Effector memory CD8-positive, alpha-beta T cell (primary cell): Measurements from ENCODE around the gene RUNX1.

ENCODE experiments used
- ATAC-seq: fragments of 150-1000 bp; cut with Tn5 transposase; replicated peaks from 2 replicates; pipeline ENCODE4 v1.10.0; 2021; ENCODE audit warnings: mild to moderate bottlenecking, moderate library complexity
- DNase-seq, 3 experiments: peaks; one replicate each; pipeline ENCODE4 v3.0.0; 2021
- H3K27ac Mint-ChIP-seq, 2 donors: one replicate each; pipeline ENCODE4 v1.8.0; 2022; ENCODE audit warnings: mild to moderate bottlenecking in 2 of 2, mixed read lengths in 2 of 2, moderate library complexity in 2 of 2
- H3K27me3 Mint-ChIP-seq, 2 donors: one replicate each; pipeline ENCODE4 v1.8.0; 2022; ENCODE audit warnings: mixed read lengths in 2 of 2
- H3K36me3 Mint-ChIP-seq: one replicate; pipeline ENCODE4 v1.8.0; 2022; ENCODE audit warnings: mild to moderate bottlenecking, moderate library complexity, mixed read lengths; ENCODE audit not compliant: insufficient read depth
- H3K4me1 Mint-ChIP-seq, 2 donors: one replicate each; pipeline ENCODE4 v1.8.0; 2022; ENCODE audit warnings: low read depth in 2 of 2, mixed read lengths in 2 of 2
- H3K4me3 Mint-ChIP-seq, 2 donors: one replicate each; pipeline ENCODE4 v1.8.0; 2022; ENCODE audit warnings: mild to moderate bottlenecking in 2 of 2, mixed read lengths in 2 of 2, moderate library complexity in 2 of 2
- H3K9me3 Mint-ChIP-seq, 2 donors: one replicate each; pipeline ENCODE4 v1.8.0; 2022; ENCODE audit warnings: mixed read lengths in 2 of 2

The RUNX1 gene

DNA sequence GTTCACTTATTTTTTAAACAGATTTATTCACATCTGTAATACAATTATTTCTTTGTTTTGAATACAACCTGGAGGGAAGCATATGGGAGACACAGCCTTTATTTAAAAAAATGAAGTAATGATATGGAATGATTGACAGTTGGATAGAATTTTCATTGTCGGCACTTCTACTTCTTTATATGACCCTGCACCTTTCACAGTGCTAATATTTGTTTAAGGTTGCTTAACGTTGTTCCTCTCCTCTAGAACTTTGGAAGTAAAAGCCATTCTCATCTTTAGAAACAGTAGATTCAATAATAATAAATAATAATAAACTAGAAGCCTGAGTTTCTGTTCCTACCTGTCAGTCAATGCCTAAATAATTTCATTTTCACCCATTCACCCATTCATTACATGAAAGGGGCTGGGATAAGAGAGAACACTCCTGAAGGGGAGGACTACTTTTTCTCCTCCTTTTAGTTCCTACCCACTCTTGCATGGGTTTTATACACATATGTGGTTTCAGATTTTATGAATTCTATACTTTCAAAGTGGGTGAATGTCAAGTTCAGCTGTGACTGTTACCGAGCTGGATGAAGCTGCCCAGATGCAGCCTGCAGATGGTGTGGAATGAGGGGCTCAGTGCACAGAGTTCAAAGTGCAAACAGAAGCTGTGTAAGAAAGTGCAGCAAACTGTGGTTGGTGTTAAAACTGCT is 9.4 kb downstream of the RUNX1 start:
- peak overlapping the region; percentile 92 to 97 for H3K4me3 Mint-ChIP-seq
- H3K27me3 Mint-ChIP-seq = no peaks in the 10 kb centered on the region
- ATAC-seq = no peak
- no peaks in the 10 kb centered on the region for H3K9me3 Mint-ChIP-seq
- no peak for DNase-seq
- H3K36me3 Mint-ChIP-seq = peaks cover 47% of the 10 kb centered on the region
- H3K27ac Mint-ChIP-seq = peak overlapping the region; percentile 97 to 98
- peaks cover 79 to 90% of the 10 kb centered on the region in 2 donors for H3K4me1 Mint-ChIP-seq

DNA sequence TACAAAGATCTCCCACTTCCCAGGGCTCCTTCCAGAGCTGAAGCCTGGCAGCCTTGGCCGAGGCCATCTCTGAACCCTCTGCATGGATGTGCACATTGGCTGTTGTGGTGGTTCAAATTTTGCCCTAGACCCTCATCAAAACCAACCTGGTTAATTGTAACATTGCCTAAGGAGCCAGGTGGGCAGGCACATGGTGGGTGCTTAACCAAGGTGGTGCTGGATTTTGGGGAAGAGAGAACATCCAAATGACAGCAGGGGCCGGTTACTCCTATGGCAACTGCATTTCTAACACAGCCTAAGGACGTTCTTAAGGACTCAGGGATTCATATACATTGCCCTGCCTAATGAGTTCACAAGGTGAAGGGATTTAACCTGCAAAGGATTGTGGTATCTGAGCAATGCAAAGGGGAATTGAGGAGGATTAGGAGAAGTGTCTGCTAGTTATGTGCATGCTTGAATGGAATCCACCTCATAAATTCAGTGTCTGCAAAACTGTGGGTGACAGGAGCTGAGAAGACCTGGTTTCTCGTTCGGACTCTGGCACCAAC is 10.3 kb downstream of the RUNX1 start:
- DNase-seq (no peak), ATAC-seq (no peak)
- Mint-ChIP-seq H3K4me3 (peak overlapping the region; percentile 92 to 97), H3K27me3 (no peaks in the 10 kb centered on the region), H3K4me1 (peaks cover 79 to 90% of the 10 kb centered on the region in 2 donors), H3K27ac (peak overlapping the region; percentile 95 to 97), H3K36me3 (peaks cover 40% of the 10 kb centered on the region), H3K9me3 (no peaks in the 10 kb centered on the region)

DNA sequence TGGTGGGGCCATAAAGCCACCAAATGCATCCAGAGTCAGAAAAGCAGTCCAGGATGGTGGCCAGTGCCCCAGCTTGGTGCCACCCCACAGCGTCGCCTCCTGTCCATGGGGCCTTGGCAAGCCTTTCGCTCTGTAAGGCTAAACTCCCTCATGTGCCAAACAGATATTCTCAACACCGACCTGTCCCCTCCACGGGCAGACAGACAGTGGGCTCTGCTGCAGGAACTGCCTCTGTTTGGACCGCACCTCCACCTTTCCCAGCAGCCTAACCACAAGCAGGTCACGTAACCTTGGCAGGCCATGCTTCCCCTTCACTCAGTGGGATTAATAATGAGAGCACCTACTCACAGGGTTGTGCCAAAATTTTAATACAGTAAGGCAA is 11.7 kb downstream of the RUNX1 start:
- peaks cover 0 to 6% of the 10 kb centered on the region in 2 donors for H3K9me3 Mint-ChIP-seq
- ATAC-seq (peak; percentile 5), DNase-seq (no peak)
- peak overlapping the region; percentile 95 to 97 for H3K27ac Mint-ChIP-seq
- no peaks in the 10 kb centered on the region for H3K27me3 Mint-ChIP-seq
- H3K4me1 Mint-ChIP-seq = peaks cover 77 to 88% of the 10 kb centered on the region in 2 donors
- H3K4me3 Mint-ChIP-seq = peak overlapping the region; percentile 77 to 97
- peaks cover 31% of the 10 kb centered on the region for H3K36me3 Mint-ChIP-seq

DNA sequence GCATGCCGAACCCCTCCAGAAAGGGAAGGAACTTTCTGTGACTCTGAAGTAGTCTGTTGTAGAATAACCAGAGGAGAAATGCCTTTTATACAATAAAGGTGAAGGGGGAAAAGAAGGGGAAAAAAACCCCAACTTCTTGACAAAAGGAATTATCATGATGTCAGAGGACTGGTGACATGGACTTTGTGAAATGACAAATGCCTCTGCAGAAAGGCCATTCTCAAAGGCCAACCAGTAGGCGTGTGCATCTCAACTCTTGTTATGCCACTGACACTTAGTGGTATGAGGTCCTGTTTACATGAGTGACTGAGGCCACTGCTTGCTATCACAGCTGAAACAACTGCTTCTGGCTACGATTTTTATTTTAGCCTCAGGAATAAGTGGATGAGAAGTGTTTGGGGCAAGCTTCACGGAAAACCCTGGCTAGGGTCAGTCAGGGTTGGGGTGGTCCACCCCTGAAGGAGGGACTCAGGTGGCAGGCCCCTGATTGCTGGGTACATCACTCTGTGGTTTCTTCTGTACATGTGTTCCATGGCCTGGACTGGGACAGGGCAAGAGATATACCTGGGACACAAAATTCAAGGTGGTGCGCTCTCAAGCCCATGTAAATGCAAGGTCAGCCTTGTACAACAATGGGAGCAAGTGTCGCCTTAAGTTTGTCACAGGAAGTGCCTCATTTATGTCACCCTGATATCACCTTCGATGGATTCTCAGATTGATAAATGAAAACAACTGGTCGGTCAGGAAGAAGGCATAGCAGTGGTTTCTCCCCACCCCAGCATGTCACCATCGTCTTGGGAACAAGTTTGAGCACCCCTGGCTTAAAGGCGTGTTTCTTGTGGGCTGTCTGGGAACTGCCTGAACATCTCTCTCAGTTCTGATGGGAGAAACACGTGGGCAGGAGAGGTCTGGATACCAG is 12.4 kb downstream of the RUNX1 start:
- Mint-ChIP-seq H3K27me3 (no peaks in the 10 kb centered on the region), H3K9me3 (peaks cover 0 to 6% of the 10 kb centered on the region in 2 donors), H3K4me1 (peaks cover 75 to 88% of the 10 kb centered on the region in 2 donors), H3K36me3 (peaks cover 30% of the 10 kb centered on the region), H3K27ac (peak overlapping the region; percentile 95 to 97), H3K4me3 (peak overlapping the region; percentile 77 to 97)
- DNase-seq (no peak), ATAC-seq (peak; percentile 44)

DNA sequence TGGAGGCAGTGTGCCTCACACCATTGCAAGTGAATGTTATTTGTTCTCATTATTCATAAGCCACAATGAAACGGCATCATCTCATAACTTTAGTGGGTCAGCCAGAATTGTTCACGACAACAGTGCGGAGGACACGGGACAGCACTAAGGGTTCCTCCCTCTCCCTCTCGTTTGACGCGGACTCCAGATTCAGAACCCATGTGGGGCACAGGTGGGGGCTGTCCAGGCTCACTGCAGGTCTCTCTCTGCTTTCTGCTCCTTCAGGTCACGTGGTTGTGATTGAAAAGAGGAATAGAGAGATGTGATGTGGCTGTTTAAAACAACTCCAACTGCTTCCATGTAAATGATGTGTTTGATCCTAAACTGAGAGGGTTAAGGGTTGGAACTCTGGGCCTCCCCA is 13.5 kb downstream of the RUNX1 start:
- Mint-ChIP-seq H3K4me3 (peak overlapping the region; percentile 73 to 77), H3K4me1 (peaks cover 75 to 88% of the 10 kb centered on the region in 2 donors), H3K36me3 (peaks cover 26% of the 10 kb centered on the region), H3K9me3 (peaks cover 0 to 6% of the 10 kb centered on the region in 2 donors), H3K27me3 (no peaks in the 10 kb centered on the region), H3K27ac (peak overlapping the region; percentile 95 to 97)
- DNase-seq = no peak
- peak; percentile 62 for ATAC-seq

DNA sequence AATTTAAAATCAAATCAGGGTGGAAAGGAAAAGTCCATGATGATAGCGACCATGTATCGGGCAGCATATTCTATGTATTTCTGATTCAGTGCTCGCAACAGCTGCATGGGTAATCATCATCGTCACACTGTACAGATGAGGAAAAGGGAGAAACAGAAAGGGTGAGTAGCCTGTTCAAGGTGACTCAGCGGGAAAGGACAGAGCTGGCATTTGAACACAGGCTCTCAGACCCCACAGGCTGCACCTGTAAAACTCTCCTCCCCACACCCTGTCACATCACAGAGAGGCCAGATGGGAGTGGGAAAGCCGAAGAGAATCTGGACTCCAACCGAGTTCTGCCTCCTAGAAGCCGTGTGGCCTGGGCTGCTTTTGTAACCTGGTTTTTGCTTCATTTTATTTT is 14.0 kb downstream of the RUNX1 start:
- no peak for ATAC-seq
- peak overlapping the region; percentile 73 to 77 for H3K4me3 Mint-ChIP-seq
- peaks cover 0 to 6% of the 10 kb centered on the region in 2 donors for H3K9me3 Mint-ChIP-seq

DNA sequence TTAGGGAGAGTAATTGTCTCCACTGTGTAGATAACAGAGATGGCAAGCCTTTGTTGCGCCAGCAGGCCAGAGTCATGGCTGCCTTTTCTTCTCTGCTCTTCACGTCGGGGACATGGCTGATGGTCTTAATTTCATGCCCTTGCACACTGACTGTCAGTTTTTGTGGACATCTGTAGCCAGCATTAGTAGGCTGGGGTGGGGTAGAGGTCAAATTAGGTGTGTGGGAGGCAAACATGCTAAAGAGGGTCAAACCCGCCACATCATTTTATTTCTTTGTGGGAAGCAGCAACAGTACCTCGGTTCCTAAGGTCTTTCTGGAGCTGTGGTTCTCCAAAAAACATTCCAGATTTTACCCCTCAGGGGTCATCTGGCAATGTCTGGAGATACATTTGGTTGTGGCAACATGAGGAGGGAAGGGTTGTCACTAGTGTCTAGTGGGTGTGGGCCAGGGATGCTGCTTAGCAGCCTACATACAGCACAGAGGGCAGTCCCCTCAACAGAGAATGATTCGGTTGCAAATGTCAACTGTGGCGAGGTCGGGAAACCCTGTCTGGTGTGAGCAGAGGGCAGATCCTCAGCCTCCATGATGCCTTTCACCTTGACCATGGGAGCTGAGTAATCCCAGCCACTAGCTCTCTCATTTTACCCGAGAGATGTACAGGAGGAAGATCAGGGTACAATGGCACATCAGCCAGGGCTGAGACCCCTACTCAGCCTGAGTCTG is 14.7 kb downstream of the RUNX1 start:
- DNase-seq = no peak
- peaks cover 26% of the 10 kb centered on the region for H3K36me3 Mint-ChIP-seq
- peak overlapping the region; percentile 95 to 97 for H3K27ac Mint-ChIP-seq
- H3K9me3 Mint-ChIP-seq = peaks cover 0 to 6% of the 10 kb centered on the region in 2 donors
- H3K4me3 Mint-ChIP-seq = peak overlapping the region; percentile 73 to 77
- H3K27me3 Mint-ChIP-seq = no peaks in the 10 kb centered on the region
- peaks cover 81 to 93% of the 10 kb centered on the region in 2 donors for H3K4me1 Mint-ChIP-seq
- ATAC-seq = no peak

More for the DNA sequence above, 14.0 kb downstream of the RUNX1 start:
- Mint-ChIP-seq H3K36me3 (peaks cover 26% of the 10 kb centered on the region), H3K4me1 (peaks cover 76 to 89% of the 10 kb centered on the region in 2 donors), H3K27me3 (no peaks in the 10 kb centered on the region), H3K27ac (peak overlapping the region; percentile 95 to 97)
- DNase-seq = no peak

DNA sequence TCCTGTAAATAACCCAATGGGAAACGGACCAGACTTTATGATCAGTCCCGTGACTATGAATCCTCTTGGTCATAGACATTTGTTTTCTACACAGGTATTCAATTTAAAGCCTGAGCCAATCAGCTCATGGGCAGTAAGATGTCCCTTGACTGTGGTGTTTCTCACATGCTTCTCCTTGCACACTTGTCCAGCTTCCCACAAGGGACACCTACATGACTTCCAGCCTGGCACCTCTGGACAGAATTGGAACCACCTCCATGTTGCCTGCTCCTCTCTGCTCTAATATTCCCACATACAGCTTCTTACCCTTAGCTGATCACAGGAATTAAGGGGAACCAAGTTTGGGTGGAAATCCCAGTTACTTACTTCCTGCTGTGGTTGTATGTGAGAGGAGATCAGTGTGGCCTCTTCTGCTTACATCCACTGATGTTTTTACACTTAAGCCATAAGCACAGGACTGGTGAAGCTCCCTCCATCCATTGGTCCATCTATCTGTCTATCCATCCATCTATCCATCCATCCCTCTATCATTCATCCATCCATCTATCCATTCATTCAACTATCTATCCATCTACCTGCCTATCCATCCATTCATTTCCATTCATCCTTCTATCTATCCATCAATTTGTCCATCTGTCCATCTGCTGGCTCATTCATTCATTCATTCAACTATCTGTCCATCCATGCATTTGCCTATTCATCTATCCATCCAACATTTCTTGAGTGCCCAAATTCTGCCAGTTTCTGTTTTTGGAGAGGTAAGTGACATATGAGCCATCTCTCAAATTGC is 16.4 kb downstream of the RUNX1 start:
- peaks cover 81 to 95% of the 10 kb centered on the region in 2 donors for H3K4me1 Mint-ChIP-seq
- no peaks in the 10 kb centered on the region for H3K27me3 Mint-ChIP-seq
- peak overlapping the region; percentile 14 to 73 for H3K27ac Mint-ChIP-seq
- ATAC-seq (no peak), DNase-seq (no peak)
- peak overlapping the region in 1 of 2 donors; percentile 77 for H3K4me3 Mint-ChIP-seq
- peaks cover 14% of the 10 kb centered on the region for H3K36me3 Mint-ChIP-seq
- H3K9me3 Mint-ChIP-seq = peaks cover 0 to 6% of the 10 kb centered on the region in 2 donors

DNA sequence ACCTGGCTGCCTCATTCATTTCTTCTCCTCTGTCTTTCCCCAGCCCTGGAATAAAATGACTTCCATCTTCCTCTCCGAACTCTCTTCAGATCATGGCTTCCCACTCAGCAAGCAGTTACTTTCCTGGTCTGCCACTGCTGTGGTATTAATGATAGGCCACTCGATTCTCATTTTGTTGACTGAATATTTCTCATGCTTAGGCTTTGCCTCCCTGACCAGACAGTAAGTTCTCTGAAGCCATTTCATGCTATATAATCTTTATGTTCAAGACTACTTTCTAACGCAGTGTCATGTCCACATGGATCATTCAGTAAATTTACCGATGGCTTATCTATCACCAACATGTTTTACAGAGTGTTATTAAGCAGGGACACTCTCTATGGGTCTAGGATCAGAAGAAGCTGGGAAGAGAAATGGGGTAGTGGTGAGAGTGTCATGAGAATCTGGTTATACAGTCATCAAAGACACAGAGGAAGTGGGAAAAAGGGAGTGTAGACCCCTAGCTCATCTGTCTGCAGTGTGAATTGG is 20.6 kb downstream of the RUNX1 start:
- peak overlapping the region; percentile 64 to 76 for H3K4me3 Mint-ChIP-seq
- H3K27ac Mint-ChIP-seq = peak overlapping the region; percentile 95 to 96
- ATAC-seq (no peak), DNase-seq (no peak)
- H3K9me3 Mint-ChIP-seq = peaks cover 0 to 6% of the 10 kb centered on the region in 2 donors
- H3K36me3 Mint-ChIP-seq = peaks cover 12% of the 10 kb centered on the region
- peaks cover 76 to 92% of the 10 kb centered on the region in 2 donors for H3K4me1 Mint-ChIP-seq
- no peaks in the 10 kb centered on the region for H3K27me3 Mint-ChIP-seq

DNA sequence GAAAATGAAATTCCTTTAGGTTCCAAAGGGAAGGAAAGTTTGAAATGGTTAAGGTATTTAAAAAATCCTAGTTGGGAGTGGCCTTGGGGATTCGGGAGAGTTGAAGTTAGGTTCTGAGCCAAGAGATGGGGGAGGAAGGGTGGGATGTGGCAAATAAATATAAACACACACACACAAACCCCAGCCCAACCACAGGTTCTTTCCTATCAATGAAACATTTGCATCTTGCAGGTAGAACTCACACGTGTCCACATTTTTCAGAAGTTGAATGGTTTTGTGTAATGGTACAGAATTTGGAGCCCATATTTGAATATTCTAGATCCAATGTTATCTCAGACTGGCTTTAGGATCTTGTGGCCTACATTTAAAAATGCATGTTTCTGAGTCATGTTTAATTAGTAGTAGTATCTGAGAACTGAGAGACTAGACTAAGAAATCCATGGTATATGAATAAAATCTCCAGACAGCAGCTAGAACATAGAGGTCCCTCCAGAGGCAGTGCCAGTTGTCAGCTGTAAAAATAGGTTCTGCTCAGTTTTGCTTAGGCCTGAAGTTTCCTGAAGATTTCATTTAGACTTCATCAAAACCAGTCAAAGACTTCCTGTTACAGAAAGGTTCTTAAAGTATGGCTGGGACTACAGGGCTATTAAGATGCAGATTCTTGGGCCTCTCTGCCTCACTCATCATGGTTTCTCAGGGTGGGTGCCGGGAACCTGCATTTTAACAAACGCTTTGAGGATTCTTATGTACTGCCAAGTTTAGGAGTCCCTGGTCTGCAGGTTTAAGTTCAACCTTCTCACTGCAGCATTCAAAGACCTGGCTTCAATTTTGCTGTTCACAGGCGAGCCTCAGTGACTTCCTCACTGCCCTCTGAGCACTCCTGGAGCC is 21.3 kb downstream of the RUNX1 start:
- Mint-ChIP-seq H3K4me3 (peak overlapping the region; percentile 75 to 76), H3K27ac (peak overlapping the region; percentile 95 to 96), H3K27me3 (no peaks in the 10 kb centered on the region), H3K4me1 (peaks cover 76 to 91% of the 10 kb centered on the region in 2 donors), H3K9me3 (peaks cover 0 to 2% of the 10 kb centered on the region in 2 donors), H3K36me3 (peaks cover 12% of the 10 kb centered on the region)
- no peak for ATAC-seq
- no peak for DNase-seq
